Endothelial cell of umbilical vein (primary cell): ENCODE measurements around the gene GRPEL1. TPM values are rescaled to one million over a fixed set of nuclear protein-coding genes. Genes with fewer than 3 reads are reported as not detected.

Source experiments
- BruUV-seq: library from RNA; stranded (reverse); fragments of 400-500 nt; replicated peaks from 2 replicates; lab custom pipeline; 2021; lab: Mats Ljungman, UMichigan
- CTCF ChIA-PET: fragments of 300-600, 350-600 bp; sonication (Branson Sonifier 250); formaldehyde crosslinking; loops from one replicate; lab custom pipeline; 2021; ENCODE audit warnings: antibody characterized with exemption, inconsistent platforms; lab: Charles Lee
- POLR2A ChIA-PET: fragments of 300-600, 350-600 bp; sonication (Branson Sonifier 250); formaldehyde crosslinking; loops from one replicate; lab custom pipeline; 2021; ENCODE audit warnings: antibody characterized with exemption, inconsistent platforms; lab: Charles Lee
- DNase-seq: peaks from one replicate; pipeline ENCODE4 v3.0.0-alpha.2; 2011; ENCODE audit warnings: low read depth, low spot score
- FAIRE-seq: peaks from 2 replicates; lab custom pipeline; 2011; peaks lifted over from hg19 to GRCh38; lab: Jason Lieb, UNC
- H2AFZ ChIP-seq: 2 replicates; pipeline ENCODE4 v1.6.0; 2012; ENCODE audit warnings: low read depth, low read length, control low read depth, inconsistent platforms
- H3K27ac ChIP-seq: 2 replicates; pipeline ENCODE4 v1.5.1; 2011; ENCODE audit warnings: low read depth, mild to moderate bottlenecking, control low read depth, low read length, moderate library complexity; ENCODE audit not compliant: insufficient read depth
- H3K27me3 ChIP-seq, 2 experiments: 2 replicates each; pipeline versions ENCODE4 v1.6.0 to v1.6.1; 2011; ENCODE audit warnings: low read length in 2 of 2, mixed read lengths in 1 of 2; ENCODE audit not compliant: control insufficient read depth in 2 of 2, insufficient read depth in 2 of 2
- H3K36me3 ChIP-seq, 2 experiments: 2 replicates in 1 of 2; 3 replicates in 1 of 2; pipeline ENCODE4 v1.5.1; 2011; ENCODE audit warnings: low read length in 2 of 2, mild to moderate bottlenecking in 1 of 2, moderate library complexity in 1 of 2; ENCODE audit not compliant: control insufficient read depth in 2 of 2, insufficient read depth in 2 of 2; ENCODE audit errors: extremely low read depth in 1 of 2
- H3K4me1 ChIP-seq: 3 replicates; pipeline ENCODE4 v1.5.1; 2011; ENCODE audit warnings: mild to moderate bottlenecking, low read length; ENCODE audit not compliant: control insufficient read depth, insufficient read depth; ENCODE audit errors: extremely low read depth
- H3K4me2 ChIP-seq: 2 replicates; pipeline ENCODE4 v1.6.1; 2011; ENCODE audit warnings: low read length, control low read depth, mixed read lengths; ENCODE audit not compliant: insufficient read depth
- H3K4me3 ChIP-seq, 3 experiments: fragments of 200-600 bp in 1 of 3; sonication (generic), shearing (Covaris generic) in 1 of 3; replicated peaks in 1 of 3; 2 replicates each; pipeline ENCODE4 v1.5.1; 2011 to 2016; ENCODE audit warnings: control low read depth in 3 of 3, low read length in 3 of 3, mild to moderate bottlenecking in 2 of 3, inconsistent platforms in 1 of 3, low read depth in 1 of 3, moderate library complexity in 1 of 3; ENCODE audit not compliant: insufficient read depth in 1 of 3
- H3K79me2 ChIP-seq: 2 replicates; pipeline ENCODE4 v1.6.0; 2012; ENCODE audit warnings: low read length, inconsistent platforms; ENCODE audit not compliant: control insufficient read depth, insufficient read depth
- H3K9ac ChIP-seq: replicated peaks from 2 replicates; pipeline ENCODE3; 2011; ENCODE audit warnings: low read length, control low read depth; ENCODE audit not compliant: insufficient read depth; ENCODE audit errors: extremely low read depth
- H3K9me1 ChIP-seq: replicated peaks from 3 replicates; pipeline ENCODE4 v1.6.0; 2011; ENCODE audit warnings: mild to moderate bottlenecking, low read length; ENCODE audit not compliant: control insufficient read depth, insufficient read depth; ENCODE audit errors: extremely low read depth
- H3K9me3 ChIP-seq: replicated peaks from 2 replicates; pipeline ENCODE4 v1.5.1; 2012; ENCODE audit warnings: low read length, inconsistent platforms; ENCODE audit not compliant: control insufficient read depth, insufficient read depth
- H4K20me1 ChIP-seq: replicated peaks from 2 replicates; pipeline ENCODE3; 2011; ENCODE audit warnings: mild to moderate bottlenecking, low read length; ENCODE audit not compliant: control insufficient read depth, insufficient read depth; ENCODE audit errors: extremely low read depth
- EZH2 ChIP-seq: IDR thresholded peaks from 2 replicates; pipeline ENCODE4 v1.6.1; 2012; ENCODE audit warnings: borderline replicate concordance, low read depth, mild to moderate bottlenecking, moderate library complexity, low read length, inconsistent platforms; ENCODE audit not compliant: severe bottlenecking
- FOS ChIP-seq: IDR thresholded peaks from 2 replicates; pipeline ENCODE4 v1.6.1; 2011; ENCODE audit warnings: mild to moderate bottlenecking, low read length, moderate library complexity, borderline replicate concordance; ENCODE audit not compliant: insufficient read depth
- GATA2 ChIP-seq: IDR thresholded peaks from 2 replicates; pipeline ENCODE4 v1.7.0; 2011; ENCODE audit warnings: low read depth, mild to moderate bottlenecking, moderate library complexity, mixed read lengths, low read length; ENCODE audit not compliant: insufficient read length, insufficient read depth
- JUN ChIP-seq: IDR thresholded peaks from 2 replicates; pipeline ENCODE4 v1.6.1; 2011; ENCODE audit warnings: borderline replicate concordance, low read depth; ENCODE audit not compliant: insufficient read length, insufficient read depth
- MAX ChIP-seq: IDR thresholded peaks from 2 replicates; pipeline ENCODE4 v1.6.1; 2011; ENCODE audit not compliant: insufficient read depth, insufficient read length
- MYC ChIP-seq: IDR thresholded peaks from one replicate; pipeline ENCODE4 v1.6.1; 2011; ENCODE audit warnings: mild to moderate bottlenecking, low read depth, low read length
- POLR2A ChIP-seq: IDR thresholded peaks from 2 replicates; pipeline ENCODE4 v1.6.1; 2012; ENCODE audit warnings: low read depth, mild to moderate bottlenecking, control low read depth, low read length
- POLR2AphosphoS5 ChIP-seq: IDR thresholded peaks from 2 replicates; pipeline ENCODE4 v1.6.1; 2012; ENCODE audit warnings: low read depth, mild to moderate bottlenecking, control low read depth, low read length, moderate library complexity; ENCODE audit not compliant: insufficient read depth
- dilution Hi-C: fragments of 300-500 bp; cut with MboI; formaldehyde crosslinking; loops from one replicate; pipeline ENCODE4 v1.15.0; 2019; ENCODE audit warnings: low sequenced_read_pairs; ENCODE audit not compliant: extremely low pct_ligation_motif_present
- intact Hi-C: fragments of 100-400 bp; cut with micrococcal nuclease; formaldehyde crosslinking; loops from one replicate; pipeline ENCODE4 v1.10.0; 2022
- polyA plus RNA-seq, 4 experiments: library from polyadenylated mRNA; depleted of rRNA in 3 of 4; stranded (reverse) in 3 of 4; unstranded in 1 of 4; fragments of >200 nt; gene quantifications; 2 replicates each; pipeline versions ENCODE4 v1.2.1 to v1.2.3, GENCODE V29; 2011 to 2012; ENCODE audit warnings: missing spikeins in 1 of 4
- total RNA-seq: library from RNA; stranded (reverse); gene quantifications from 2 replicates; pipeline ENCODE4 v1.2.3, GENCODE V29; 2021
- TF ChIP-seq, protein P1 (sequence below), 2 donors: IDR thresholded peaks; 1 replicate in 1 of 2; 2 replicates in 1 of 2; pipeline ENCODE4 v1.5.1; 2011; ENCODE audit warnings: low read length in 2 of 2, mild to moderate bottlenecking in 2 of 2, moderate library complexity in 2 of 2, control low read depth in 1 of 2, inconsistent platforms in 1 of 2, low read depth in 1 of 2; ENCODE audit not compliant: insufficient read depth in 1 of 2; ENCODE audit errors: extremely low read depth in 1 of 2

GRPEL1 gene
- total and polyA plus RNA-seq, 2 donors (not counting 3 experiments of a cell fraction or from before 2014, with no cell fraction given), result 17.3 to 42.6 TPM

- H3K4me3 ChIP-seq, result no peak overlapping the region
- POLR2A ChIA-PET, result no interaction called here
- DNase-seq, result no peak
These were observed 44.0 kb downstream of the GRPEL1 start for GRCh38 chr4:7023901-7024300.

More at GRCh38 chr4:7023901-7024300, 44.0 kb downstream of the GRPEL1 start:
- Histone ChIP-seq H4K20me1 (no peaks in the 10 kb centered on the region), H3K27ac (no peak overlapping the region), H3K79me2 (no peaks in the 10 kb centered on the region), H3K36me3 (peaks cover 0 to 17% of the 10 kb centered on the region in 2 experiments), H3K27me3 (no peaks in the 10 kb centered on the region), H3K4me1 (no peaks in the 10 kb centered on the region), H3K9me1 (no peaks in the 10 kb centered on the region), H2AFZ (no peak overlapping the region), H3K9me3 (no peaks in the 10 kb centered on the region), H3K4me2 (no peak overlapping the region), H3K9ac (no peak overlapping the region)
- FAIRE-seq, result no peak
- dilution Hi-C loops, result loop anchor here (5.0 kb wide), 1 partner anchor 37 kb away; no protein-coding TSS in a partner anchor
- TF ChIP-seq EZH2 (no peak), JUN (no peak), FOS (no peak), GATA2 (no peak), MYC (no peak), MAX (no peak), POLR2AphosphoS5 (no peak), POLR2A (no peak)
- TF ChIP-seq, protein P1, sequence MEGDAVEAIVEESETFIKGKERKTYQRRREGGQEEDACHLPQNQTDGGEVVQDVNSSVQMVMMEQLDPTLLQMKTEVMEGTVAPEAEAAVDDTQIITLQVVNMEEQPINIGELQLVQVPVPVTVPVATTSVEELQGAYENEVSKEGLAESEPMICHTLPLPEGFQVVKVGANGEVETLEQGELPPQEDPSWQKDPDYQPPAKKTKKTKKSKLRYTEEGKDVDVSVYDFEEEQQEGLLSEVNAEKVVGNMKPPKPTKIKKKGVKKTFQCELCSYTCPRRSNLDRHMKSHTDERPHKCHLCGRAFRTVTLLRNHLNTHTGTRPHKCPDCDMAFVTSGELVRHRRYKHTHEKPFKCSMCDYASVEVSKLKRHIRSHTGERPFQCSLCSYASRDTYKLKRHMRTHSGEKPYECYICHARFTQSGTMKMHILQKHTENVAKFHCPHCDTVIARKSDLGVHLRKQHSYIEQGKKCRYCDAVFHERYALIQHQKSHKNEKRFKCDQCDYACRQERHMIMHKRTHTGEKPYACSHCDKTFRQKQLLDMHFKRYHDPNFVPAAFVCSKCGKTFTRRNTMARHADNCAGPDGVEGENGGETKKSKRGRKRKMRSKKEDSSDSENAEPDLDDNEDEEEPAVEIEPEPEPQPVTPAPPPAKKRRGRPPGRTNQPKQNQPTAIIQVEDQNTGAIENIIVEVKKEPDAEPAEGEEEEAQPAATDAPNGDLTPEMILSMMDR (IDR thresholded peaks at IDR 0.05; ENCODE audit: extremely low read depth in 1 of 2, insufficient read depth in 1 of 2, low read depth in 1 of 2, low read length in 2 of 2), result no peak
- intact Hi-C loops, result no loop called here
- no TSS peak for BruUV-seq
- CTCF ChIA-PET, result no interaction called here
